GM18505 (cell line): ENCODE results near the gene RABGAP1L.

Experiments
- ATAC-seq: cut with Tn5 transposase; IDR thresholded peaks from one replicate; pipeline ENCODE4 v1.9.1; 2021; ENCODE audit not compliant: unreplicated experiment
- POLR2A ChIP-seq: IDR thresholded peaks from 4 replicates; pipeline ENCODE4 v1.6.1; 2011; ENCODE audit warnings: borderline replicate concordance; ENCODE audit not compliant: insufficient read depth, insufficient read length; ENCODE audit errors: extremely low read depth

The RABGAP1L gene

GRCh38 chr1:174656409-174657059 is 497.2 kb downstream of the RABGAP1L start:
- TF ChIP-seq POLR2A = no peak
- ATAC-seq = no peak

DNA sequence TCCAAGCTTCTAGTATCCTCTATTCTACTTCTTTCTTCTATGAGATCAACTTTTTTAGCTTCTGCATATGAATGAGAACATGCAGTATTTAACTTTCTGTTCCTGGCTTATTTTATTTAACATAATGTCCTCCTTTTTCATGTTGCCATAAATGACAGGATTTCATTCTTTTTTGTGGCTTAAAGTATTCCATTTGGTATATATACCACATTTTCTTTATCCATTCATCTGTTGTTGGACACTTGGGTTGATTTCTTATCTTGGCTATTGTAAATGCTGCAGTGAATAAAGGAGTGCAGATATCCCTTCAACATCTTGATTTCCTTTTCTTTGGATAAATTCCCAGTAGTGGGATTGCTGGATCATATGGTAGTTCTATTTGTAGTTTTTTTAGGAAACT is 498.1 kb downstream of the RABGAP1L start:
- no peak for ATAC-seq

DNA sequence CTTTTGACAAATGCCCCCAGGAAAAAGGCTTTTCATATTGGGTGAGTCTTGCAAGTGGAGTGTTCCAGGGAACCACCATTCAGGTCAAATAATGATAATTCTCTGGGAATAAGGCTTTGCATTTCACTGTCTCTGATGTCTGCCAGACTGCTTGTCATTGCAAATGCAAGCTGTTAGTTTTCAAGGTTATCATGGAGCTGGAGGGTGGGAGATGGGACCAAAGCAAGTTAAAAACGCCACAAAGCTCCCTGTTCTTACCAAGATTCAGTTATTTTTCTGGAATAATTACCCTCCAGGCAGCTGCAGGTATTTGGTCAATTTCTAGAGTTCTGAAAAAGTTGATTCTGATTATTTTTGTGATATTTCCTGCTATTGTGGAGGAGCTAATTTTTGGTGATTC is 498.6 kb downstream of the RABGAP1L start:
- TF ChIP-seq POLR2A = no peak
- no peak for ATAC-seq

More for the DNA sequence above, 498.1 kb downstream of the RABGAP1L start:
- no peak for TF ChIP-seq POLR2A

- no peak for ATAC-seq
- no peak for TF ChIP-seq POLR2A
These were observed 500.5 kb downstream of the RABGAP1L start for GRCh38 chr1:174659823-174660222.

DNA sequence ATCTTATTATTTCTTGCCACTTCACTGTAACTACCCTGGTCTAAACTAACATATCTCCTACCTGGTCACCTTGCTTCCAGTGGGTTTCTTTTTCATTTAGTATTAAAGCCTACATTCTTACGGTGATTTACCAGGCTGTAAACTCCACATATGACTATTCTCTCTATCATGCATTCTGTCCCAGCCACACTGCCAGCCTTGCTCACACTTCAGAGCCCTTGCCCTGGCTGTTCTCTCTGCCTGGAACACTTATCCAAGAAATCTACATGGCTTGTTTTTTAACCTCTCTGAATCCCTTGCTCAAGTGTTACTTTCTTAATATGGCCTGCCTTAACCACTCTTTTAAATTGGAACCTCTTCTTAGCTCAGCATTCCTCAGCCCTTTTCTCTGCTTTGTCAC is 501.2 kb downstream of the RABGAP1L start:
- TF ChIP-seq POLR2A = no peak
- ATAC-seq = no peak

DNA sequence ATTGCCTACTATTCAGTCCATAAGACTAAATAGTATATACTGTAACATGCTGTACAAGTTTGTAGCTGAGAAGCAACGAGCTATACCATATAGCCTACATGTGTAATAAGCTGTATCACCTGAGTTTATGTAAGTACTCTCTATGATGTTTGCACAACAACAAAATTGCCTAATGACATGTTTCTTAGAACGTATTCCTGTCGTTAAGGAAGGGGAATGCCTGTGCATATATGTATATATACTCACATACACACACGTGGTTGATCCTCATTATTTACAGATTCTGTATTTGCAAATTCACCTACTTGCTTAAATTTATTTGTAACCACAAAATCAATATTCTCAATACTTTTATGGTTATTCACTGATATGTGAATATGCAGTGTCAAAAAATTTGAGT is 504.0 kb downstream of the RABGAP1L start:
- ATAC-seq = no peak
- TF ChIP-seq POLR2A = no peak

DNA sequence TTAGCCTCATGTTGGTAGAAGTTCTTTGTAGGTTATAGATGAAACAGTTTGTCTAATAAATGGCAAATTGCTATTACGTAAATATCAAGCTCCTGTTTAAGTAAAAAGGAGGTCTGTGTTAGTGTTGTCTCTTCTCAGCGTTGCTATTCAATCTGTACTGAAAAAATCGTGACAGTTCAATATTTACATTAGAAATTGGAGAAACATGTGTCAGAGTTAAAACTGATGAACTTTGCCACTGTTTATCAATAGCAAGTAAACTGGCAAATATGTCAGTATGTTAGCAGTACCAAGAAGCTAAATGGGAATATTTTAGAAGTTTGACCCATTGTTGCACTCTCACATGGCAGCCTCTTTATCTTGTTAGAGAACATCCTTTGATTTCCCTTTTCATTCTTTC is 506.9 kb downstream of the RABGAP1L start:
- no peak for ATAC-seq

DNA sequence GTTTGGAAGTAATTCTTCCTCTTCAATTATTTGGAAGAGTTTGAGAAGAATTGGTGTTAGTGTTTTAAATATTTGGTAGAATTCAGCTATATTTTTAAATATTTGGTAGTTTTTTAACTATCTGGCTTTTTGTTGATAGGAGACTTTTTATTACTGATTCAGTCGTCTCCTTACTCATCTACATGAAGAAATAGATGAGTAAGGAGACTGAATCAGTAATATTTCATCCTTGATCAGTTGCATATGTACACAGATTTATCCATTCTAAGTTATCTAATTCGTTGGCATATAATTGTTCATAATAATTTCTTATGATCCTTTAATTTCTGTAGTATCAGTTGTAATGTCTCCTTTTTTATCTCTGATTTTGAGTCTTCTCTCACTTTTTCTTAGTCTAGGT is 512.5 kb downstream of the RABGAP1L start:
- no peak for ATAC-seq
- TF ChIP-seq POLR2A = no peak

More for the DNA sequence above, 506.9 kb downstream of the RABGAP1L start:
- no peak for TF ChIP-seq POLR2A

DNA sequence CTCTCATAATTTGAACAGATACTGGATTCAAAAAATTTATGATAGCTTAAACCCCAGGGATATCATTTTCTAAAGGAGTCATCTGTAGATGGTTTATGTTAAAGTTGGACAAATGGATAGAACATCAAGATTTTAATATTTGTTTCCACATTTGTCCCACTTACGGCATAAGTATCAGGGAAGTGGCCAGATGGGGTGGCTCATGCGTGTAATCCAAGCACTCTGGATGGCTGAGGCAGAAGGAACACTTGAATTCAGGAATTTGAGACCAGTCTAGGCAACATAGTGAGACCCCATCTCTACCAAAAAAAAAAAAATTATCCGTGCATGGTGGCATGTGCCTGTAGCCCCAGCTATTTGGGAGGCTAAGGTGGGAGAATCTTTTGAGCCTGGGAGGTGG is 517.5 kb downstream of the RABGAP1L start:
- ATAC-seq = no peak
- TF ChIP-seq POLR2A = no peak

GRCh38 chr1:174678657-174679056 is 519.3 kb downstream of the RABGAP1L start:
- ATAC-seq = no peak
- TF ChIP-seq POLR2A = no peak

DNA sequence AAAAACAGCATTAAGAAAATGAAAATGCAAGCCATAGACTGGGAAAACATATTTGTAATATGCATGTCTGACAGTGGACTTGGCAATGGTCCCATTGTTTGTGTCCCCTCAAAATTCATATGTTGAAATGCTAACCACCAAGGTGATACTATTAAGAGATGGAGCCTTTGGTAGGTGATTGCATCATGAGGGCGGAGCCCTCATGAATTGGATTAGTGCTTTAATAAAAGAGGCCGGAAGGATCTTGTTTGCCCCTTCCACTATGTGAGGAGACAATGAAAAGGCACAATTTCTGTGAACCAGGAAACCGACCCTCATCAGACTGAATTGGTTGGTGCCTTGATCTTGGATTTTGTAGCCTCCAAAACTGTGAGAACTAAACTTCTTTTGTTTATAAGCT is 520.8 kb downstream of the RABGAP1L start:
- no peak for ATAC-seq
- TF ChIP-seq POLR2A = no peak

DNA sequence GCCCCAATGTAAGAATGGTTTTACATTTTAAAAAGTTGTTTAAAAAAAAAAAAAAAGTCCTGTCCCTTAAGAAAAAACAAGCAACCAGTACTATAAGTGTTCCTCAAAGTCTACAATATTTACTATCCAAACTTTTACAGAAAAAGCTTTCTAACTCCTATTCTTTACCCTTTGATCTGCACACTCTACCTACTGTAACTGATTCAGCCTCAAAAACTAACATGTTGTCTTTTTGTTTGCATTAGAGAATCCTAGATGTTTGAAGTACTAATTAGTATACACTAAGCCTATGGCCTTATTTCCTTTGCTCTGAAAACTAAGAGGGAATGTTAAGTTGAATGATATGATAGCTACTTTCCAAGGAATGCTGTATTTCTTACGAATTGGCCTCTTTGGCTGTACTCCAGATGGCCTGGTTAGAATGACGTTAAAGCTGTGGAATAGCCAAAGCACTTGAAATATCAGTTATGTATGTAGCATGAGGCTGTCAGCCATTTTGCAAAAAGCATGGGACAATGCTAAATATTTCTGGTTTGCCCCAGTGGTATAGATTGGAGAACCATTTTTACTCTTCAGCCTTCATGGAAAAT is 523.2 kb downstream of the RABGAP1L start:
- ATAC-seq = no peak
- no peak for TF ChIP-seq POLR2A

GRCh38 chr1:174686213-174686612 is 526.9 kb downstream of the RABGAP1L start:
- TF ChIP-seq POLR2A = no peak

DNA sequence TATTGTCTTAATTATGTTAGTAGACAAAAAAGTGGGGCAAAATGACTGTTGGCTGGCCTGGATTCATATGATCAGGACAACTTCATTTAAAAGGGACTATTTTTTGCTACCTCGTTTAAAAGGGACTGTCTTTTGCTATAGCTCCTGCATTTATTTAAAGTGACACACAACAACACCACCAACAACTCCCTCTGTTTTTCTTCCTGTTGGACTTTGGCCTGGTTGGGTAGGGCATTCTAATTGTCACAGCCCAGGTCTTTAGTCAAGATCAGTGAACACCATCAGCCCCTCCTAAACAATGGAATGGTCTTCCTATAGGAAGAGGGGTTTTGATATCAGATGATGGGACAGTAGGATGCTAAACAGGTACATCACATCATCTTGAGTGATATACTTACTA is 530.2 kb downstream of the RABGAP1L start:
- ATAC-seq = no peak

More at GRCh38 chr1:174686213-174686612, 526.9 kb downstream of the RABGAP1L start:
- no peak for ATAC-seq

More for the DNA sequence above, 530.2 kb downstream of the RABGAP1L start:
- TF ChIP-seq POLR2A = no peak
